ENCODE results near the gene PROSER3.
"Not testable (repeated sequence)": the region's sequence is repeated elsewhere in the genome, so short reads cannot be mapped to it uniquely, and the experiment has no call there.

Gene PROSER3

DNA sequence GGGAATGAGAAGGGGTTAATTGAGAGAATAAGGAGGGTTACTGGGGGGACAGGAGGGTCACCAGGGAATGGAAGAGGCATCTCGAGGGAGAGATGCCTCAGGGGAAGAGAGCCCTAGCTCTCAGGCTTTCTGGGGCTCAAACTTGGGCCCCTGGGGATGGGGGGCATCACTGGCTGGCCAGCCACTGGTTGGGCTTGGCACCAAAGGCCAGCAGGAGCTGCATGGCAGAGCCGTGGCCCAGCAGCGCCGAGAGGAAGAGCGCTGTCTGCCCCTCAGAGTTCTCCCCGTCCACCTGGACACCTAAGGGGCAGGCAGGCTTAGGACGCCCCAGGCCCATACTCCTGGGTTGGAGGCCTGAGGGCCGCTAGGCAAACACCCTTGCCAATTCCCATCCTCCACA lies 34.9 kb downstream of the PROSER3 start:
- Histone ChIP-seq H3K36me3 (ENCODE audit: control insufficient read depth in 1 of 2, insufficient read depth in 2 of 2, low read length in 2 of 2) (no peaks in the 10 kb centered on the region), H3K9ac (ENCODE audit: low read depth in 1 of 2, low read length in 2 of 2) (no peak overlapping the region), H3K4me3 (ENCODE audit: low read depth in 1 of 2, low read length in 2 of 2) (no peak overlapping the region), H3K9me3 (ENCODE audit: control insufficient read depth in 1 of 2, low read length in 2 of 2) (no peaks in the 10 kb centered on the region), H3K27me3 (ENCODE audit: control insufficient read depth in 1 of 2, insufficient read depth in 2 of 2, low read length in 2 of 2) (peaks cover 7 to 13% of the 10 kb centered on the region in 2 donors), H3K27ac (ENCODE audit: low read depth, low read length) (no peak overlapping the region), H3K4me1 (ENCODE audit: control insufficient read depth in 1 of 2, insufficient read depth in 2 of 2, low read length in 2 of 2) (no peaks in the 10 kb centered on the region)

DNA sequence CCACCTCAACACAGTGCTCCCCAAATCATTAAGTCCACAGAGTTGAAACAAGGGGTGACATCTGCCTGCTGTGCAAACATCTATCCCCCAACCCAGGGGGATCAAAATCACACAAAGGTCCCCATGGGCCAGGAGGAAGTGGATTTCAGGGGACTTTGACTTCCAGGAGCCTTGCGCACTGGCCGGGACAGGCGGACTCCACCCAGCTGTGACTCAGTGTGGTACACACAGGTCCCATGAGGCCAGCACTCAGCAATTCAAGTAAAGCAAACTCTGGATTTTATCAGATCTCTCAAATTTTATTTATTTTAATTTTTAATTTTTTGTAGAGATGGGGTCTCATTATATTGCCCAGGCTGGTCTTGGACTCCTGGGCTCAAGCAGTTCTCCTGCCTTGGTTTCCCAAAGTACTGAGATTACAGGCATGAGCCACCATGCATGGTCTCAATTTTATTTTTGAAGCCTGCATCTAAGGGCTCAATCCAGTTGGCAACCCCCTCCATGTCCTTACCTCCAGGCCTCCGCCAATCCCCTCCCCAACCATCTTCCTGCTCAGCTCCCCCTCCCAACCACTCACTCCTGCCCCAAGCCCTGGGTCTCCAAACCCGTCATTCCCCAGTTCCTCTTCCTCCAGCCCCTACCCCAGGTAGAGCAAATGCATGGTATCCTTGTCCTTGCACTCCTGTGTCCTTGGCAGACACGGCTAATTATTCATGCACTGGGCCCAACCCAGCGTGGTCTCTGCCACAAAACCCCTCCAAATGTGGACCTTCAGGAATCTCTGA lies 35.6 kb downstream of the PROSER3 start:
- no peaks in the 10 kb centered on the region for H3K9me3 ChIP-seq (ENCODE audit: control insufficient read depth in 1 of 2, low read length in 2 of 2)
- no peak overlapping the region for H3K9ac ChIP-seq (ENCODE audit: low read depth in 1 of 2, low read length in 2 of 2)
- no peaks in the 10 kb centered on the region for H3K36me3 ChIP-seq (ENCODE audit: control insufficient read depth in 1 of 2, insufficient read depth in 2 of 2, low read length in 2 of 2)
- H3K27me3 ChIP-seq (ENCODE audit: control insufficient read depth in 1 of 2, insufficient read depth in 2 of 2, low read length in 2 of 2): peaks cover 7 to 14% of the 10 kb centered on the region in 2 donors
- no peak overlapping the region for H3K4me3 ChIP-seq (ENCODE audit: low read depth in 1 of 2, low read length in 2 of 2)
- H3K27ac ChIP-seq (ENCODE audit: low read depth, low read length): no peak overlapping the region
- no peaks in the 10 kb centered on the region for H3K4me1 ChIP-seq (ENCODE audit: control insufficient read depth in 1 of 2, insufficient read depth in 2 of 2, low read length in 2 of 2)

DNA sequence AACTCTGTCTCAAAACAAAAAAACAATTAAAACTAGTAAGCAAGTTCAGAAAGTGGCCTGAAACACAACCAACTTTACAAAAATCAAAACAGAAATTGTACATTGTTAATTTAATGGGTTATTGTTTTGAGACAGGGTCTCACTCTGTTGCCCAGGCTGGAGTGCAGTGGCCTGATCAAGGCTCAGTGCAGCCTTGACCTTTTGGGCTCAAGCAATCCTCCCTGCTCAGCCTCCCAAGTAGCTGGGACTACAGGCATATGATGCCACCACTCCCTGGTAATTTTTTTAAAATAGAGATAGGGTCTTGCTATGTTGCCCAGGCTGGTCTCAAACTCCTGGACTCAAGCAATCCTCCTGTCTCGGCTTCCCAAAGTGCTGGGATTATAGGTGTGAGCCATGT lies 37.6 kb downstream of the PROSER3 start:
- not testable (repeated sequence) for H3K4me3 ChIP-seq (ENCODE audit: low read depth in 1 of 2, low read length in 2 of 2); H3K27ac ChIP-seq (ENCODE audit: low read depth, low read length); H3K36me3 ChIP-seq (ENCODE audit: control insufficient read depth in 1 of 2, insufficient read depth in 2 of 2, low read length in 2 of 2); H3K4me1 ChIP-seq (ENCODE audit: control insufficient read depth in 1 of 2, insufficient read depth in 2 of 2, low read length in 2 of 2); H3K9me3 ChIP-seq (ENCODE audit: control insufficient read depth in 1 of 2, low read length in 2 of 2); H3K9ac ChIP-seq (ENCODE audit: low read depth in 1 of 2, low read length in 2 of 2)
- H3K27me3 ChIP-seq (ENCODE audit: control insufficient read depth in 1 of 2, insufficient read depth in 2 of 2, low read length in 2 of 2): peaks cover 7 to 14% of the 10 kb centered on the region in 2 donors

DNA sequence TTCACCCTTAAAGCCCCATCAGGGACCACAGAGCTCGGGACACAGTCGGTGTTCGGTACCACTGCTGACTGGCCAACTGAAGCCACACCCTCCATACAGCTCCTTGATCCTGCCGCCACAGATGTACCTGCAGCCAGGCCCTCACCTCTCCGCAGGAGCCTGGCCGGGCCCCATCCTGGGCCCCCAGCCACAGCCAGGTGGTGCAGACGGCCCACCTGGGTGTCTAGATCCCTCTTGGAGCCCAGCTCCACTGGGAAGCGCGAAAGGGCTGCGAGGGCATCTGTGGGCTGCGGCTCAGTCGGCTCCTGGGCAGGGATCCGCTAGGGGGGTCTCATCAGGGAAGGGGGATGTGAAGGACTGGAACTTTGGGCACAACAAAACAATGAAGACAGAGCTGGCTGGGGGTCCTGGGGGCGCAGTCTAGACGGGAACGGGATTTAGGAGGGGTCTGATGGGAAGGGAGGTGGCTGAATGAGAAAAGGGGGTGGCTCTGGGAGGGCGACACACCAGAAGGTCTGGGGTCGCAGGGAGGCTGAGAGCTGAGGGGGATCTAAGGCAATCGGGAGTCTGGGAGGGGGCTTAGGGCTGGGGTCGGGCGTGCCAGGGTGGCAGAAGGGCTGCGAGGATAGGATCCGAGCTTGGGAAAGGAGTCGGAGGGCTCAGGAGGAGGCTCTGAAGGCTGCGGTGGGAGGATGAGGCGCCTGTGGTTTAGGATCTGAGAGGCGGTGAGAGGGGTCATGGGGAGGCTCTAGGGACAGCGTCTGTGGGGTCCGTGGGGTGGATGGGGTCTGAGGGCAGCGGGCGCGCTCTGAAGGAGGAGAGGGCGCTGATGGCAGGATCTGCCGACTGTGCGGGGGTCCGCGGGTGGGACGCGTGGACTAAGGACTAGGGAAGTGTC lies 38.9 kb downstream of the PROSER3 start:
- no peaks in the 10 kb centered on the region for H3K4me1 ChIP-seq (ENCODE audit: control insufficient read depth in 1 of 2, insufficient read depth in 2 of 2, low read length in 2 of 2)
- H3K9ac ChIP-seq (ENCODE audit: low read depth in 1 of 2, low read length in 2 of 2): no peak overlapping the region
- no peaks in the 10 kb centered on the region for H3K36me3 ChIP-seq (ENCODE audit: control insufficient read depth in 1 of 2, insufficient read depth in 2 of 2, low read length in 2 of 2)
- H3K4me3 ChIP-seq (ENCODE audit: low read depth in 1 of 2, low read length in 2 of 2): no peak overlapping the region
- peaks cover 7 to 14% of the 10 kb centered on the region in 2 donors for H3K27me3 ChIP-seq (ENCODE audit: control insufficient read depth in 1 of 2, insufficient read depth in 2 of 2, low read length in 2 of 2)
- H3K9me3 ChIP-seq (ENCODE audit: control insufficient read depth in 1 of 2, low read length in 2 of 2): no peaks in the 10 kb centered on the region
- no peak overlapping the region for H3K27ac ChIP-seq (ENCODE audit: low read depth, low read length)

DNA sequence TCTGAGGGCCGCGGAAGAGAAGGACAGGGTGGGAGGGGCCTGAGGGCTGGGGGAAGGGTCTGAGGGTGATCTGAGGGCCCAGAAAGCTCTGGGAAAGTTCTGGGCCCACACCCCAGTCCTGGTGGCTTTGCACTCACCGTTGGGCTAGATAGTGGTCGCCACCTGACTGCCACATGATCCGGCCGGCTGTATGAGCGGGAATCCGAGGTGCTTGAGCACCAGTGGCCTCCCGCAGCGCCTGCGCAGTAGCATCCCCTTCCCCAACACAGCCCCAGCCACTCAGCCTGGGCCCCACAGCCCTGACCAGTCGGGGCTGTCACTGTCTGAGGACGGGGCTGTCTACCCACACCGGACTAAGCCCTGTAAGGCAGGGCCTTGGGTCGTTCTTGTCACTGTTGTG lies 39.7 kb downstream of the PROSER3 start:
- H3K4me3 ChIP-seq (ENCODE audit: low read depth in 1 of 2, low read length in 2 of 2): no peak overlapping the region
- no peak overlapping the region for H3K27ac ChIP-seq (ENCODE audit: low read depth, low read length)
- H3K27me3 ChIP-seq (ENCODE audit: control insufficient read depth in 1 of 2, insufficient read depth in 2 of 2, low read length in 2 of 2): peaks cover 7 to 14% of the 10 kb centered on the region in 2 donors
- H3K36me3 ChIP-seq (ENCODE audit: control insufficient read depth in 1 of 2, insufficient read depth in 2 of 2, low read length in 2 of 2): no peaks in the 10 kb centered on the region
- no peak overlapping the region for H3K9ac ChIP-seq (ENCODE audit: low read depth in 1 of 2, low read length in 2 of 2)
- no peaks in the 10 kb centered on the region for H3K4me1 ChIP-seq (ENCODE audit: control insufficient read depth in 1 of 2, insufficient read depth in 2 of 2, low read length in 2 of 2)
- H3K9me3 ChIP-seq (ENCODE audit: control insufficient read depth in 1 of 2, low read length in 2 of 2): no peaks in the 10 kb centered on the region

DNA sequence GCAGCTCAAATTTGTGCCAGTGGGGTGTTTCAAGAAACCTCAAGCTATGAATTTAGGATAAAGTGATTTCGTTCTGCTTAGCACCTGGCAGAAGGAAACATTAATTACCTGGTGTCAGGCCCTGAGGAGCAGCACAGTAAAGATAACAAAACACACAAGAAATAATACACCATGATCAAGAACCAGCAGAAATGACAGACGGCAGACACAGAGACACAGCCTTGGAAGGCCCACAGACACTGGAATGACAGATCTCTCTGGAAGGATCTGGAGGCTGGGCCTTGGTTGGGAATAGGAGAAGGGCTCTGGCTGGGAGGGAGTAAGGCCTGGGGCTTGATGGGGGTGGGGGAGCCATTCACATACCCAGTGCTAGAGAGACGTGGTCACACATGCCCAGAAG lies 43.9 kb downstream of the PROSER3 start:
- H3K4me3 ChIP-seq (ENCODE audit: low read depth in 1 of 2, low read length in 2 of 2): no peak overlapping the region
- no peaks in the 10 kb centered on the region for H3K4me1 ChIP-seq (ENCODE audit: control insufficient read depth in 1 of 2, insufficient read depth in 2 of 2, low read length in 2 of 2)
- H3K27ac ChIP-seq (ENCODE audit: low read depth, low read length): no peak overlapping the region
- no peaks in the 10 kb centered on the region for H3K9me3 ChIP-seq (ENCODE audit: control insufficient read depth in 1 of 2, low read length in 2 of 2)
- no peaks in the 10 kb centered on the region for H3K36me3 ChIP-seq (ENCODE audit: control insufficient read depth in 1 of 2, insufficient read depth in 2 of 2, low read length in 2 of 2)
- no peak overlapping the region for H3K9ac ChIP-seq (ENCODE audit: low read depth in 1 of 2, low read length in 2 of 2)
- peaks cover 7 to 8% of the 10 kb centered on the region in 2 donors for H3K27me3 ChIP-seq (ENCODE audit: control insufficient read depth in 1 of 2, insufficient read depth in 2 of 2, low read length in 2 of 2)

DNA sequence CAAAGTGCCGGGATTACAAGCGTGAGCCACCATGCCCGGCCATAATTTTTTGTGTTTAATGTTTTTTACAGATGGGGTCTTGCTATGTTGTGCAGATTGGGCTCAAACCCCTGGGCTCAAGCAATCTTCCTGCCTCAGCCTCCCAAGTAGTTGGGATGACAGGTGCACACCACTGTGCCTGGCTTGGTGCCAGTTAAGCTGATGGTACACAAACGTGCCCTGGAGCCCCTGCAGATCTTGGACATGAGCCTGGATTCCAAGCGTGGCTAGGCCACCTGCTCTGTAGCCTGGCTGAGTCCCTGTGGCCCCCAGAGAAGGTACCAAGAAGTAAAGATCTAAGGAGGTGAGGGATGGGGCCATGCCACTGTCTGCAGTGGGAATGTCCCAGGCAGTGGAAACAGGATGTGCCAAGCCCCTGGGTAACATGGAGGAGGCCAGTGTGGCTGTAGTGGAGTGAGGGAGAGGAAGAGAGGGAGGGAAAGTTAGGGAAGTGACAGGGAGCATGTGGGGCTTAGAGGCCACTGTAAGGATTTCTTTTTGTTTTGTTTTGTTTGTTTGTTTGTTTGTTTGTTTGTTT lies 47.6 kb downstream of the PROSER3 start:
- Histone ChIP-seq H3K27ac (ENCODE audit: low read depth, low read length) (no peak overlapping the region), H3K4me1 (ENCODE audit: control insufficient read depth in 1 of 2, insufficient read depth in 2 of 2, low read length in 2 of 2) (no peaks in the 10 kb centered on the region), H3K9me3 (ENCODE audit: control insufficient read depth in 1 of 2, low read length in 2 of 2) (no peaks in the 10 kb centered on the region), H3K4me3 (ENCODE audit: low read depth in 1 of 2, low read length in 2 of 2) (no peak overlapping the region), H3K36me3 (ENCODE audit: control insufficient read depth in 1 of 2, insufficient read depth in 2 of 2, low read length in 2 of 2) (no peaks in the 10 kb centered on the region), H3K9ac (ENCODE audit: low read depth in 1 of 2, low read length in 2 of 2) (no peak overlapping the region), H3K27me3 (ENCODE audit: control insufficient read depth in 1 of 2, insufficient read depth in 2 of 2, low read length in 2 of 2) (no peaks in the 10 kb centered on the region)

DNA sequence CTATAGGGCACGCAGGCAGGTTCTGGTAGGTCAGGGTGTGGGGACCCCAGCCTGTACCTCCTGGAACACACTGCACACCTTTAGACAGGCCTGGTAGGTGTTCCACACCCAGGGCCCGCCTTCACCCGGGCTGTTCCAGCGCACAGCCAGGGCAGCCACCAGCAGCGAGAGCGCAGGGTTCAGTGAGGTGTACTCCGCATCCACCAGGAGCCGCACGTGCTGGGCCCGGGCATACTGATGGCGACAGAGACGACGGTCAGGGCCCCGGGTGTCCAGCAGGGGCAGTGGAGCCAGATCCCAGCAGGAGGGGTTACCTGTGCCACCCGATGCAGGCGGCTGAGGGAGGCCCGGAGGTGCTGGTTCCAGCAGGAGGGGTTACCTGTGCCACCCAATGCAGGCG lies 48.6 kb downstream of the PROSER3 start:
- H3K4me3 ChIP-seq (ENCODE audit: low read depth in 1 of 2, low read length in 2 of 2): no peak overlapping the region
- no peak overlapping the region for H3K27ac ChIP-seq (ENCODE audit: low read depth, low read length)
- no peak overlapping the region for H3K9ac ChIP-seq (ENCODE audit: low read depth in 1 of 2, low read length in 2 of 2)
- H3K36me3 ChIP-seq (ENCODE audit: control insufficient read depth in 1 of 2, insufficient read depth in 2 of 2, low read length in 2 of 2): no peaks in the 10 kb centered on the region
- no peaks in the 10 kb centered on the region for H3K9me3 ChIP-seq (ENCODE audit: control insufficient read depth in 1 of 2, low read length in 2 of 2)
- H3K27me3 ChIP-seq (ENCODE audit: control insufficient read depth in 1 of 2, insufficient read depth in 2 of 2, low read length in 2 of 2): peaks cover 0 to 2% of the 10 kb centered on the region in 2 donors
- H3K4me1 ChIP-seq (ENCODE audit: control insufficient read depth in 1 of 2, insufficient read depth in 2 of 2, low read length in 2 of 2): no peaks in the 10 kb centered on the region

DNA sequence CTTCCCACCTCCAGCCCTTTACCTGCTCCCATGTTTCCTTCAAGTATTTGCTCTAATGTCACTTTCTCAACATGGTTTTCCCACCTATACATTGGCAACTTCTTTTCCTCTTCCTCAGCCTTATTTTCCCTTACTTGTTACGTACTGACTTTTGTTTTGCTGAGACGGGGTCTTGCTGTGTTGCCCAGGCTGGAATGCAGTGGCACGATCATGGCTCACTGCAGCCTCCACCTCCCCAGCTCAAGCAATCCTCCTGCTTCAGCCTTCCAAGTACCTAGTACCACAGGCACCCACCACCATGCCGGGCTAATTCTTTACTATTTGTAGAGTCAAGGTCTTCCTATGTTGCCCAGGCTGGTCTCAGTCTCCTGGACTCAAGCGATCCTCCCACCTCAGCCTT lies 49.7 kb downstream of the PROSER3 start:
- Histone ChIP-seq H3K9ac (ENCODE audit: low read depth in 1 of 2, low read length in 2 of 2) (no peak overlapping the region), H3K27ac (ENCODE audit: low read depth, low read length) (no peak overlapping the region), H3K4me3 (ENCODE audit: low read depth in 1 of 2, low read length in 2 of 2) (no peak overlapping the region), H3K27me3 (ENCODE audit: control insufficient read depth in 1 of 2, insufficient read depth in 2 of 2, low read length in 2 of 2) (peaks cover 0 to 11% of the 10 kb centered on the region in 2 donors), H3K4me1 (ENCODE audit: control insufficient read depth in 1 of 2, insufficient read depth in 2 of 2, low read length in 2 of 2) (peaks cover 0 to 5% of the 10 kb centered on the region in 2 donors), H3K9me3 (ENCODE audit: control insufficient read depth in 1 of 2, low read length in 2 of 2) (no peaks in the 10 kb centered on the region), H3K36me3 (ENCODE audit: control insufficient read depth in 1 of 2, insufficient read depth in 2 of 2, low read length in 2 of 2) (no peaks in the 10 kb centered on the region)
